SU-DHL-6 (cell line): ENCODE results near the gene ZNF446.
A peak's percentile ranks its signal among the peaks of the same experiment; 100 is the strongest.

Source experiments
- H2AFZ ChIP-seq: fragments of 200-600 bp; sonication (generic); 2 replicates; pipeline ENCODE4 v1.6.1; 2014; ENCODE audit warnings: low read depth, mild to moderate bottlenecking, moderate library complexity, mixed read lengths, antibody characterized with exemption, low read length; ENCODE audit not compliant: severe bottlenecking
- H3F3A ChIP-seq: fragments of 200-600 bp; shearing (Covaris generic); 2 replicates; pipeline ENCODE4 v1.6.0; 2016; ENCODE audit warnings: antibody characterized with exemption, mild to moderate bottlenecking; ENCODE audit not compliant: insufficient read depth
- H3K27ac ChIP-seq: fragments of 200-600 bp; sonication (generic); 2 replicates; pipeline ENCODE4 v1.5.1; 2016; ENCODE audit warnings: low read depth, mild to moderate bottlenecking, low read length, moderate library complexity, mixed read lengths
- H3K27me3 ChIP-seq: fragments of 200-600 bp; sonication (generic), shearing (Covaris generic); 2 replicates; pipeline ENCODE4 v1.6.0; 2014; ENCODE audit warnings: mild to moderate bottlenecking, low read length
- H3K36me3 ChIP-seq: fragments of 200-600 bp; sonication (generic); 2 replicates; pipeline ENCODE4 v1.6.1; 2014; ENCODE audit warnings: mild to moderate bottlenecking, low read length, mixed read lengths
- H3K4me2 ChIP-seq: fragments of 300-600, 200-600 bp; shearing (Covaris generic), sonication (generic); 2 replicates; pipeline ENCODE4 v1.6.0; 2014; ENCODE audit warnings: low read length, low read depth, mild to moderate bottlenecking; ENCODE audit not compliant: poor library complexity, severe bottlenecking
- H3K4me3 ChIP-seq: fragments of 200-600 bp; sonication (generic); 2 replicates; pipeline ENCODE4 v1.5.1; 2014; ENCODE audit warnings: antibody characterized with exemption, low read length, mild to moderate bottlenecking, mixed read lengths; ENCODE audit not compliant: insufficient read depth, poor library complexity, severe bottlenecking
- H3K79me2 ChIP-seq: fragments of 200-600 bp; sonication (generic); 2 replicates; pipeline ENCODE4 v1.6.1; 2014; ENCODE audit warnings: mild to moderate bottlenecking, low read length, moderate library complexity; ENCODE audit not compliant: insufficient read depth
- H3K9ac ChIP-seq: fragments of 200-600 bp; sonication (generic); 2 replicates; pipeline ENCODE4 v1.7.0; 2014; ENCODE audit warnings: mild to moderate bottlenecking, low read length
- H3K9me2 ChIP-seq: fragments of 200-600 bp; sonication (generic); replicated peaks from 2 replicates; pipeline ENCODE4 v1.6.1; 2014; ENCODE audit warnings: low read length; ENCODE audit not compliant: insufficient read depth
- H3K9me3 ChIP-seq: fragments of 200-600 bp; sonication (generic); 2 replicates; pipeline ENCODE4 v1.6.1; 2014; ENCODE audit warnings: low read length, mixed read lengths; ENCODE audit not compliant: insufficient read depth
- H4K20me1 ChIP-seq: fragments of 200-600 bp; sonication (generic); 2 replicates; pipeline ENCODE4 v1.6.1; 2014; ENCODE audit warnings: low read depth, mild to moderate bottlenecking, antibody characterized with exemption, low read length, moderate library complexity, mixed read lengths
- CTCF ChIP-seq: fragments of 200-600 bp; sonication (generic); IDR thresholded peaks from one replicate; pipeline ENCODE4 v1.5.1; 2017; ENCODE audit warnings: antibody characterized with exemption, mild to moderate bottlenecking, low read length, moderate library complexity; ENCODE audit not compliant: insufficient read depth, poor library complexity, severe bottlenecking
- EZH2phosphoT487 ChIP-seq: fragments of 200-600 bp; sonication (generic), shearing (Covaris generic); conservative IDR thresholded peaks from 2 replicates; pipeline ENCODE4 v1.6.1; 2018; ENCODE audit warnings: mild to moderate bottlenecking, antibody characterized with exemption, low read length, moderate library complexity, mixed read lengths

The ZNF446 gene

DNA sequence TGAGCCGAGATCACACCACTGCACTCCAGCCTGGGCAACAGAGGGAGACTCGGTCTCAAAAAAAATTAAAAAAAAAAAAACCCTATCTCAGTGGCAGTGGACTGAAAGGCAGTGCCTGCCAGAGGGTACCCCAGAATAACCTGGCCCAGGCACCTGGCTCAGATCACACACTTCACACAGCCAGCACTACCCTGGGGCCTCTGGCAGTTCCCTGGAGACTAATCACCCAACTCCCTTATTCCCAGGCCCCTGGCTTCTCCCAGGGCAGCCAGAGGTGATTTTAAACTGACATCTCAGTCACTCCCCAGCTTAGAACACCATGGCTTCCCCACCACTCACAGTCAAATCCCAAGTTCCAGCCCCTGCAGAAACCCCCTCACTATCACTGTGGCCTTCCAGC is 39.1 kb downstream of the ZNF446 start:
- Histone ChIP-seq H3K4me2 (peak overlapping the region; percentile 4), H3K36me3 (no peaks in the 10 kb centered on the region), H4K20me1 (no peaks in the 10 kb centered on the region), H3K4me3 (no peak overlapping the region), H3K27ac (peak overlapping the region; percentile 30; the same call in 1 of the 2 replicates), H3K9me2 (no peaks in the 10 kb centered on the region), H3K9me3 (no peaks in the 10 kb centered on the region), H3K27me3 (no peaks in the 10 kb centered on the region), H3F3A (peaks cover 13% of the 10 kb centered on the region), H3K79me2 (peaks cover 15% of the 10 kb centered on the region), H2AFZ (no peak overlapping the region), H3K9ac (peak overlapping the region; percentile 97)
- TF ChIP-seq EZH2phosphoT487 (no peak), CTCF (no peak)

DNA sequence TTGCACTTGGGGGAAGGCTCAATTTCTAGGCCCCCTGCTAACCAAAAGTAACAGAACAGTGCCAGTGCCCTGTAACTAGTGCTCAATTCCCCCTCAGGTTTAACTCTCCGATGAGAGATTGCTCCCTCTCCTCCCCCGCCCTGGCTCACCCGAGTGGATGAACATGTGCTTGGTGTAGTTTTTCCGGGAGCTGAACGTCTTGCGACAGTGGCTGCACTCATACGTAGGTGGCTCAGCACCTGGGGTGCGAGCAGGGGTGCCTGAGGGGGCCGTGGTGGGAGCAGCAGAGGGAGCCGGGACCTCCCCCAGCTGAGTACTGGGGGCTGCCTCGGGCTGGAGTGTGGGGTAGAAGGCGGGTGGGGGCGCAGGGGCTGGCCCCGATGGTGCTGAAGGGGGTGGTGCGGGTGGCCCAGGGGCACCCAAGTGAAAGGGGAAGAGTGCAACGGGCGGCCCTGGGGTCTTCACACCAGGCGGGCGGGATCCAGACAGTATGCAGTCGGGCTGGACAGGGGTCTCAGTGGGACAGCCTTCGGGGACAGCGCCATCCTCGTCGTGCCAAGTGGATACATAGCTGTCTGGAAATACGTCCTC is 40.2 kb downstream of the ZNF446 start:
- Histone ChIP-seq H3K4me2 (no peak overlapping the region), H3K27me3 (no peaks in the 10 kb centered on the region), H4K20me1 (no peaks in the 10 kb centered on the region), H3K27ac (no peak overlapping the region), H3K9ac (no peak overlapping the region), H3K36me3 (no peaks in the 10 kb centered on the region), H3K4me3 (no peak overlapping the region), H2AFZ (no peak overlapping the region), H3F3A (peaks cover 16% of the 10 kb centered on the region), H3K9me2 (no peaks in the 10 kb centered on the region), H3K9me3 (no peaks in the 10 kb centered on the region), H3K79me2 (peaks cover 15% of the 10 kb centered on the region)
- no peak for TF ChIP-seq CTCF
- no peak for TF ChIP-seq EZH2phosphoT487

DNA sequence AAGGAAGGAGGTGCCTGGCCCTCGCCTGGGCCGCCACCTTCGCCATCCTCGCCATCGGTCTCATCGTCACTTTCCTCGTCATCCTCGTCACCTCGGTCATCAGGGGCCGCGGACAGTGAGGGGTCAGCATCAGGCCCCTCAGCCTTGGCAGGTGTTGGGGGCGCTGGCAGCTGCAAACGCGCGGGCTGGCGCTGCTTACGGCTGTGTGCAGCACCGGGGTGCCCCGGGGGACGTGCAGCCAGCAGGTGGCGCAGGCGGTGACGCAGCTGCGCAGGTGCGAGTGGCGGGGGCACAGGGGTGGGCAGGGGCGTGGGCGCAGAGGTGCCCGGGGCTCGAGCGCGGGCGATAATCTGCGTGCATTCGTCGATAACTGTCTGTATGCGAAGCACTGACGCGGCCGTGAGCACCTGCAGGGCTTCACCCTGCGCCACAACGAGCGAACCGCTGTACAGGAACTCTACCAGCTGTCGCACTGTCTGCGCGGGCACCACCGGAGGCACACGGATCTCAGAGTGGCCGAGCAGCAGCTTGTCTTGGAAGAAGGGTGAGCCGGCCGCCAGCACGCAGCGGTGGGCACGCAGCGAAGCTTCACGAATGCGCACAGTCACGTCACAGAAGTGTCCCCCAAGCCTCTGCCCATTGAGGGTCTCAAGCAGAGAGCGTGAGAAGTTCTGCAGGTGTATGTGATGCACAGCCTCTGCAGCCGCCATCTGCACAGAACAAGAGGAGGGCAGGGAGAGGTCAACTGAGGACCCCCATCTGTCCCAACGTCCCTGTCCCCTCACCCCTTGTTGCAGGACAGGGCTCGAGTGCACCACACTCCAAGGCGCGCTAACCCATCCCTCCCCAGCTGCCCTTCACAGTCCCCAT is 41.0 kb downstream of the ZNF446 start:
- H4K20me1 ChIP-seq: no peaks in the 10 kb centered on the region
- no peaks in the 10 kb centered on the region for H3K9me3 ChIP-seq
- H3K36me3 ChIP-seq: no peaks in the 10 kb centered on the region
- H3K27ac ChIP-seq: no peak overlapping the region
- TF ChIP-seq CTCF (no peak), EZH2phosphoT487 (no peak)
- no peak overlapping the region for H2AFZ ChIP-seq
- peaks cover 15% of the 10 kb centered on the region for H3K79me2 ChIP-seq
- no peak overlapping the region for H3K4me3 ChIP-seq
- peaks cover 16% of the 10 kb centered on the region for H3F3A ChIP-seq
- H3K27me3 ChIP-seq: no peaks in the 10 kb centered on the region
- H3K9me2 ChIP-seq: no peaks in the 10 kb centered on the region
- H3K4me2 ChIP-seq: no peak overlapping the region
- H3K9ac ChIP-seq: no peak overlapping the region
